HG03025 (cell line): ENCODE measurements around the gene B3GAT3.
"Not testable (repeated sequence)": the region's sequence is repeated elsewhere in the genome, so short reads cannot be mapped to it uniquely, and the experiment has no call there.

Experiments used
- ATAC-seq: cut with Tn5 transposase; IDR thresholded peaks from one replicate; pipeline ENCODE4 v1.9.1; 2021; ENCODE audit warnings: mild to moderate bottlenecking, moderate library complexity; ENCODE audit not compliant: unreplicated experiment, low FRiP score

Gene B3GAT3

DNA sequence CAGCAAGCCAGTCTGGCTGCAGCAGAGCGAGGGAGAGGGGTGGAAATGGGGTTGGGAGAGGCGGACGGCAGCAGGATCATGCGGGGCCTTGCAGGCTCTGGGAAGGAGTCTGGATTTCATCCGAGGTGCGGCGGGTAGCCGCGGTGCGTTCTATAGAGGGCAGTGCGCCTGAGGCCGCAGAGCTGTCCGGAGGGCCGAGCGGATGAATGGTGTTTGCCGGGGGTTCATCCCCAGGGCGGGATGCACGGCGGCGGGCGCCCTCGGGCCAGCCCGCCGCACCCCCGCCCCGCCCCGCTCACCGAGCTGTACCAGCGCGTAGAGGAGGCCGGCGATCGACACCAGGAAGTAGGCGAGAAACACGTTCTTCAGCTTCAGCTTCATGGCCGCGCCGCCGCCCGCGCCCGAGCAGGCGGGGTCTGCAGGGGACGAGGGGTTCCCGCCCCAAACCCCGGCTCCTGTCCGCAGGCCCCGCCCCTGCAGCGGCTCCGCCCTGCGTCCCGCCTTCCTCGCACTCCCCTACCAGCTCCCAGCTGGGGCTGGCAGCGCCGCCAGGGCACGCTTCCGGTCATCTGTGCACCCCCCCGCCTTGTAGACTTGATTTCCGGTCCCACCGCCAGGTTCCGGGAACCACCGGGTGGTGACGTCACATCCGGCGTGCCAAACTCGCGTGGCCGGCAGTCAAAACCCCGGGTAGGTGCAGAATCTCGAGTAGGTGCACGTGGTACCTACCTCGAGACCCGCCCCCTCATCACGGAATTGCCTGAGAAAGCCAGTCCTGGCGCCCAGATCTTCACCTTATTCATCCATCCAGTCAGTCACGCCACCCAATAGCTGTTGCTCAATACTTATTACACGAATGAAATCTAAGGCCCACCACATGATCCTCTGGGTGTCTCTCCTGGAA is at the start of gene B3GAT3:
TSS of gene B3GAT3 (minus strand) at position 420 of the 904 bp plus-strand sequence. CDS start at position 381, 39 bp downstream.
- peak; percentile 85 for ATAC-seq

DNA sequence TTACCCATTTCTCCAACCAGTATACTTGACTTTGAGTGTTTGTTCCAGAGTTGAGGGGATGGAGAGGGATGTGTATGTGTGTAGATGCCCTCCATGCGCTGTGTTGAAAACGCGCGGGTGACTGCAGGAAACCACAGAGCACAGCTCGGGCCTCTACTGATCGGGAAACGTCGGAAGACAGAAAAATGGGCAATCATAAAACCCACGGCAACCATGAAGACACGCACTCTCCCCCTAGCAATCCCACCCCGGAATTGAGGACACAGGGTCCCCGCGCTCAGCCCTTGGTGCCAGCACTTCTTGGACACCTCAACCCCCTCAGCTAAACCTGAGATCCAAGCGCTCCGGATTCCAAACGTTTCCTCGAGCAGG is 49.4 kb upstream of the B3GAT3 start:
- ATAC-seq: peak; percentile 3

DNA sequence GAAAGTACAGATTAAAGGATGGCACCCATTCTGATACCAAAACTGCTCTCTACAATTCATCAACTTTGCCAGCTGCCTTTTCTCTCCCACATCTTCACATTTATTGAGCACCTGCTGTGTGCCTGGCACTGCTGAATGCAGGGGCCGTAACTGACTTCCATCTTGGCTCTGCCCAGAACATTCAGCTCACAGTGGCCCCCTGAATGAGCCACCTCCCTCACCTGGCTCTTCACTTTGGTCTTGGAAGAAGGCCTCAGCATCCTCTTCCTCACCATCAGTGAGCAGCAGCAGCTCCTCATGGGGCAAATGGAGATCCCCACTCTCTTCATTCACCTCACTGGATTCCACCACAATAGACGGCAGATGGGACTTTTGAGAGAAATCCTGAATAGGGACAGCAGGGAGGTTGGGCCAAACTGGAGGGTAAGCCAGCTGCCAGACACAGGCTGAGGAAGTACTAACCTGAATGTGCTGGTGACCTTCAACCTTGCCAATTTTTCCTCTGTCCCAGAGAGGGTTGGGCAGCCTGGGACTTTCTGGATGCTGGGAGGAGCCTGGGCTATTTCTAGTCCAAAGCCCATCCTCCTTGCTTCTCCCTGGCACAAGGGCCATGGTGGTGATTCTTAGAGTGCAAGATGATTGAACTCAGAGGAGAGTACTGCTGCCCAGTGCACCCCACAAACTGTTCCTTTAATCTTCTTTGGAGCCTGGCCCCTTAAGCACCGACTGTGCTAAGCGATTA is 47.8 kb upstream of the B3GAT3 start:
- no peak for ATAC-seq

DNA sequence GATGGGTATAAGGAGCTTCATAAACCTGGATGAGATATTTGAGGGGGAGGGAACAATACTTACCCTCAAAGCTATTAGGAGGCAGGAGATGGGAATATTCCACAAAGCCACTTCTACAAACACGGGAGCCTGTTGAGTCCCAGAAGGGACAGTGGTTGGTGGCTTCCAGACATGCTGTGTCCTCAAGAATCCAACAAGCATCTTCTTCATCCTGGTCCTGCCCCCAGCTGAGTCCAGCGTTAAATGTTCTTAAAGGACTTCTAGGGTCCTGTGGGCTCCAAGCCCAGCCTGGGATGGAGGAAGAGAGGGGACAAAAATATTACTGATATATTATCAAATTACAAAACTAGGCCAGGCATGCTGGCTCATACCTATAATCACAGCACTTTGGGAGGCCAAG is 45.7 kb upstream of the B3GAT3 start:
- no peak for ATAC-seq

DNA sequence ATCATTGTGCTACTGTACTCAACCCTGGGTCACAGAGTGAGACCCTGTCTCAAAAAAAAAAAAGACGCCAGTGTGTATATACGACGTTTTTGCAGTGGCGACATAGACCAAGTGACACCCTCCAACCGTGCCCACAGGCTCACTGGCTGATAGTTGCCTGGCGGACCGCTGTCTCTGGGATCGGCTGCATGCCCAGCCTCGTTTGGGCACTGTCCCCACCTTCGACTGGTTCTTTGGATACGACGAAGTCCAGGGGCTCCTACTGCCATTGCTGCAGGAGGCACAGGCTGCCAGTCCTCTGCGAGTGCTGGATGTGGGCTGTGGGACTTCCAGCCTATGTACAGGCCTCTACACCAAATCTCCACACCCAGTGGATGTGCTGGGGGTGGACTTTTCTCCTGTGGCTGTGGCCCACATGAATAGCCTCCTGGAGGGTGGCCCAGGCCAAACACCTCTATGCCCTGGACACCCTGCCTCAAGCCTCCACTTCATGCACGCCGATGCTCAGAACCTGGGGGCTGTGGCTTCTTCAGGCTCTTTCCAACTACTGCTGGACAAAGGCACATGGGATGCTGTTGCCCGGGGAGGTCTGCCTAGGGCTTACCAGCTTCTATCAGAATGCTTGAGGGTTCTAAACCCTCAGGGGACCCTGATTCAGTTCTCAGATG is 44.6 kb upstream of the B3GAT3 start:
- ATAC-seq: no peak

DNA sequence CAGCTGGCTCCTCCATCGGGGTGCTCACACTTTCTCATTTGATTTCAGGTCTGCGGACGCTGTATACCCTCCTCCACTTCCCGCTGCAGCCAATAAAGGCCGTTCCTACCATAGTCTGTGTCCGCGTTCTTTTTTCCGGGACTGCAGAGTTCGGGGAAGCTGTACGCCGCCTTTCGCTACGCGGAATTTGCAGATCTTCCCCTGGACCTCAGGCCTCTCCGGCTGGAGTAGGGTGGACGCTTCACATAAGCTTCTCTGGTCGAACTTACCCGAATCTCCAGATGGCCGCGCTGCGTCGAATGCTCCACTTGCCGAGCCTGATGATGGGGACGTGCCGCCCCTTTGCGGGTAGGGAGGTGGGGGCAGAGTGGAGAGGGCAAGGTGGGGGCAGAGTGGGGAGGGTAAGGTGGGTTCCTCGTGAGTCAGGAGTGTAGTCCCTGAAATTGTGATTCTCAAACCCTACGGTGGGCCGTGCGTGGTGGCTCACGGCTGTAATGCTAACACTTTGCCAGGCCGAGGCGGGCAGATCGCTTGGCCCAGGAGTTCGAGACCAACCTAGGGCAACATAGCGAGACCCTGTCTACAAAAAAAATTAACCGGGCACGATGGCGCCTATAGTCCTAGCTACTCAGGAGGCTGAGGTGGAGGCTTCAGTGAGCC is 43.9 kb upstream of the B3GAT3 start:
- no peak for ATAC-seq

DNA sequence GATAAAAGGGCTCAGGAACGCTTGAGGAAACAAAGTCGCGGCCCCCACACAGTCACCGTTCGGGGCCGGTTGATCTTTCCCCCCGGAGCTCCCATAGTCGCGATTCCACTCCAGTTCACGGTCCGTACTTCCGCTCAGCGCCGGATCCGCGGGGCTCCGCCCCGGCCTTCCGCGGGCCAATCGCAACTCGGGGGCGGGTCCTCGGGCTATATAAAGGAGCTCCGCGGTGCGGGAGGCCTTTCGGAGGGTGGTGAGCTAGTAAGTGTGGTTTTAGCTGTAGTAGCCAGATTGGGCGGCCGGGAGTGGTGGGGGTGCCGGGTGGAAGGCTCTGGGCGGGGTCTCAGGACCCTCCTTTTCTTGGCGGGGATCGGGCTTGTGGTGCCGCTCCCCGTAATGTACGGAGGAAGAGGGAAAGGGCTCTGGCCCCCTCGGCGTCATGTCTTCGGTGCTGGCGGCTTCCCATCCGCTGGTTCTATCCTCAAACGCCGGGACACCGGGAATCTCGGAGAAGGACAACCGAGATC is 43.4 kb upstream of the B3GAT3 start, which contains the start of the genes C11orf98 and CSKMT:
TSS of gene C11orf98 (minus strand) at position 136 of the 524 bp plus-strand sequence. CDS start at position 95, 41 bp downstream.
TSS of gene CSKMT (plus strand) at position 238 of the 524 bp plus-strand sequence. CDS start 568 bp downstream, outside the sequence.
- peak; percentile 65 for ATAC-seq

DNA sequence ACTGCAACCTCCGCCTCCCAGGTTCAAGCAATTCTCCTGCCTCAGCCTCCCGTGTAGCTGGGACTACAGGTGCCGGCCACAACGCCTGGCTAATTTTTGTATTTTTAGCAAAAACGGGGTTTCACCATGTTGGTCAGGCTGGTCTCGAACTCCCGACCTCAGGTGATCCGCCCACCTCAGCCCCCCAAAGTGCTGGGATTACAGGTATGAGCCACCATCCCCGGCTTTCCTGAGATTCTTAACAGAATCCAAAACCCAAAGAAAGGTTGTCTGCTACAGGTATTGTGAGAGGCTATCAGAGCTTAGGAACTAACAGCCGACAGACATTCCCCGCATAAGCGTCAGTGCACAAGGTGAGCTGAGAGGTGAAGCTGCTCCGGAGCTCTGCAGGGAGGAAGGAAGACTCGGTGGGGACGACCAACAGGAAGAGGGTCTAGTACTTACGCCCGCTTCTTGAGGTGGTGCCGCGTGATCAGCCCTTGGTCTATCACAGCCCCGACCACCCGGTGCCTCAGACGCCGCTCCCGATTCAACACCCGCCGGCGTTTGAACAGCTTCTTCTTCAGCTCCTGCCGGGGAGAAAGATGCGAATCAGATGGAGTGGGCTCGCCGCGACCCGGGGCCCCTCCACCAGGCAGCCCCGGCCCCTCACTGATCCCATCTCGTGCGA is 42.8 kb upstream of the B3GAT3 start:
- ATAC-seq: peak; percentile 29

DNA sequence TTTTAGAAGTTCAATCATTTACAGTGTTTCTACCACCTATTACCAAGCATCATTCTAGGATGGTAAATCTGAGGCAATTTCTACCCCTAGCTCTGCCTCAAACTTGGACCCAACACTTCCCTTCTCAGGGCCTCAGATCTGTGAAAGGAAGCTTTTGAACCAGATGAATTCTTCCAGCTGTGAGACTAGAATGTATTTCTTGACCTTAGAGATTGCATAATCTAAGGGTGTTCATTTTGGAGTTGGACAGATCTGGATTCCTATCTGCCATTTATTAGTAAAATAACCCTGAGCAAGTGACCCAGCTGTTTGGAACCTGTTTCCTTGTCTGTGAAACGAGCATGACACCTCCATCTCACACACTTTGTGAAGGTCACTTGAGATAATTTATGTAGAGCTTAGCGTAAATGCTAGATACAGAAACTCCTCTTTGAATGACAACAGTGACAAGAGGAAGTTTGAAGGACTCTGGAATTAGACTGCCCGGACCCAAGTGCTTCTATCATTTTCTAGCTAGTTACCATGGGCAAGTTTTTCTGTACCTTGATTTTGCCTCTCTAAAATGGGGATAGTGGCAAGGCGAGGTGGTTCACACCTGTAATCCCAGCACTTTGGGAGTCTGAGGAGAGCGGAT is 35.1 kb upstream of the B3GAT3 start:
- ATAC-seq: no peak

DNA sequence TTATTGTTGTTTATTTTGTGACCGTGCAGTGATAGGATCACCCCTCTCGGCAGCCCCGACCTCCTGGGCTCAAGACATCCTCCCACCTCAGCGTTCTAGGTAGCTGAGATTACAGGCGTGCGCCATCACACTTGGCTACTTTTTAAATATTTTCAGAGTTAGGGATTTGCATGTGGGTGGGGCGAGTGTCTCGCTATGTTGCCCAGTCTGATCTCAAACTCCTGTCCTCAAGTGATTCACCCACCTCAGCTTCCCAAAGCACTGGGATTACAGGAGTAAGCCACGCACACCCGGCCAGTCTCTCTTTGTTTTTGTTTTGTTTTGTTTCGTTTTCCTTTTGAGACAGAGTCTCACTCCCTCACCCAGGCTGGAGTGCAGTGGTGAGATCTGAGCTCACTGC is 32.5 kb upstream of the B3GAT3 start:
- ATAC-seq: no peak

DNA sequence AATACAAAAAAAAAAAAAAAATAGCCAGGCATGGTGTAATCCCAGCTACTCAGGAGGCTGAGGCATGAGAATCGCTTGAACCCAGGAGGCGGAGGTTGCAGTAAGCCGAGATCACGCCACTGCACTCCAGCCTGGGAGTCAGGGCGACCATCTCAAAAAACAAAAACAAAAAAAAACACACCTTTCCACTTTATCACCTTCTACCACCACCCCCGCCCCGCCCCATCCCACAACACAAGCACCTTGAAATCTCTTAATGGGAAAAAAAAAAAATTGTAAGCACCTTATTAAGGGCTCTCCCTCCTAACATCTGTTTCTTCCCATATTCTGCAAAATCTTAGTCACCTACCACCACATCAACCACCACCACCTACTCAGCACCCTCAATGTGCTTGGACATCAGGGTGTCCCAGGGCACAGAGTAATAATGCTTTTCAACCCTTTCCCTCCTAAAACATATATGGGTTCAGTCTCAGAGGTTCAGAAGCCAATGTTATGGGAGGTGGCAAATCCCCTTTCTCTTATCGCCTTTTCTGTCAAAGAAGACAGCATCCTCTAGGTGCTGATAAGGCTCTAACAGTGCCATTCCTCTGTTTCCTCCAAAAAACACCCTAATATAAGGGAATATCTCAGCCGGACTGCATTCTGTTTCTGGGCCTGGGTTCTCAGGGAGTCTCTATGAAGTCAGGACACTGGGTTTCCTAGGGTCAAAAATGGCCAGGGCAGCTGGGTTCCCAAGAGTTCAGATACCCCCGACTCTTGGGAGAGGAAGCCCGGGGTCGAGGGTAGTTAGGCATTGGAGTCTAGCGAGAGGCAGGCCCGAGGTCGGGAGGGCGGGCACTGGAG is 30.6 kb upstream of the B3GAT3 start:
- ATAC-seq: no peak

DNA sequence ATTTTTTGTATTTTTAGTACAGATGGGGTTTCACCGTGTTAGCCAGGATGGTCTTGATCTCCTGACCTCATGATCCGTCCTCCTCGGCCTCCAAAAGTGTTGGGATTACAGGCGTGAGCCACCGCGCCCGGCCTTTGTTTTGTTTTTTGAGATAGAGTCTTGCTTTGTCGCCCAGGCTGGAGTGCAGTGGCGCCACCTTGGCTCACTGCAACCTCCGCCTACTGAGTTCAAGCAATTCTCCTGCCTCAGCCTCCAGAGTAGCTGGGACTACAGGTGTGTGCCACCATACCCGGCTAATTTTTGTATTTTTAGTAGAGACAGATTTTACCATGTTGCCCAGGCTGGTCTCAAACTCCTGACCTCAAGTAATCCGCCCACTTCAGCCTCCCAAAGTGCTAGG is 28.5 kb upstream of the B3GAT3 start:
- not testable (repeated sequence) for ATAC-seq

DNA sequence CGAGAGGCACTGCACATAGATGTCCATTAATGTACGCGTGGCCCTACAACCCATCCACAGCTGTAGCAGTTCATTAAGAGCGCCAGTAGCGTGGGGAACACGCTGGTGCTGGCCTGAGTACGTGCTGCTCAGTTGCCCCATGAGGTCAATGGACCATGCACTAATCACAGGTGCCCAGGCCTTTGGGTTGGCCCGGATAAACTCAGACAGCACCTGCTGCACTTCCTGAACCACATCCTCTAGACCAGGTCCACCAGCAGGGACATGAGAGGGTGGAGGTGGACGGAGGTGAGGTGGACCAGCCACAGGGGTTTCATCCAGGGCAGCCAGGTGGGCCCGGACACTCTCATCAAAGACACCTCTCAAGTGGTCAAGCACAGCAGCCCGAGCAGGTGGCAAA is 27.7 kb upstream of the B3GAT3 start:
- no peak for ATAC-seq

DNA sequence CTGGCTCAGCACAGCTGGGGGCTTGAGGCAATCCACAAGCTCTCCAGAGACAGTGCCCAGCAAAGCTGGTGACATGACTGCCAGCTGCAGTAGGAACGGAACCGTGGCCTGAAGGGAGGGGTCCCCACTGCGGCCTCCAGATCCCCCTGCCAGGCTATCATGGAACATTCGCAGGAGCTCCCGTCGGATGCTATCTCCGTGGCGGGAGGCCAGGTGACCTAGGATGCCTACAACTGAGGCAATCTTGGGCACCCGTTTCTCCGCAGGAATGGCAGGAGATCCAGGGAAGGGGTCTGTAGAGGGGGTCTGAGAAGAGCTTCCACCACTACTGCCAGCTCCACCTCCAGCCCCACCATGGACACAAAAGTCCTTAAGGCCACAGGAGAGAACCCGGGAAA is 27.2 kb upstream of the B3GAT3 start:
- ATAC-seq: no peak

DNA sequence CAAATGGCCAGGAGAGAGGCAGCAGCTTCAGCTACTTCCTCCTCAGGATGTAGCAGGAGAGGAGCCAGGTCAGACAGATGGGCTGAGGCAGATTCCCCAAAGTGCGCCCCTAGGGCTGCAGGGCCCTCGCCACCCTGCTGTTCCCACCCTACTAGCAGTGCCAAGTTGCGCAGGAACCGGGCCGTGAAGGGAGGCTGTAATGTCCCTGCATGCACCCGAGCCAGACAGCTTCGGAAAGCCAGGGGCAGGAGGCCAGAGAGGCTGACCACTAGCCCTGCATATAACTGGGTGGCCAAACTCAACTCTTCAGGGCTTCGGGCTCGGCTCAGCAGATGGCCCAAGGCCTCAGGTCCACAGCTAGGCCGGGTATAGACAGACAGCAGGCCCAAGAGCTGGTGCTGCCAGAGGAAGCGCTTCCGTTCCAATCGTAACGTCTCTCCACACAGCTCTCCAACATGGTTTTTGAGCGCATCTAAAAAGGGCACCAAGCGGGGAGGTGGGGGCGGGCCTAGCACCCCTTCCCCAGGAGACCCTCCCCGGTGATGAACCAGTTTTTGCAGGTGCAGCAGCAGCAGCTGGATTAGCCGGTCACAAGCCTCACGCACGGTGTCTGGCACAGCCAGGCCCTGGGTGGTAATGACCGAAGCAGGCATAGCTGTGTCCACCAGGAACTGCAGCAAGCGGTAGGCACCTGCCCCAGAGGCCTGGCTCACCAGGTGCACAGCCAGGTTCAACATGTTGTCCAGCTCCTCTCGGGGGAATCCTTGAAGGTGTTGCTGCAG is 26.6 kb upstream of the B3GAT3 start:
- ATAC-seq: no peak

DNA sequence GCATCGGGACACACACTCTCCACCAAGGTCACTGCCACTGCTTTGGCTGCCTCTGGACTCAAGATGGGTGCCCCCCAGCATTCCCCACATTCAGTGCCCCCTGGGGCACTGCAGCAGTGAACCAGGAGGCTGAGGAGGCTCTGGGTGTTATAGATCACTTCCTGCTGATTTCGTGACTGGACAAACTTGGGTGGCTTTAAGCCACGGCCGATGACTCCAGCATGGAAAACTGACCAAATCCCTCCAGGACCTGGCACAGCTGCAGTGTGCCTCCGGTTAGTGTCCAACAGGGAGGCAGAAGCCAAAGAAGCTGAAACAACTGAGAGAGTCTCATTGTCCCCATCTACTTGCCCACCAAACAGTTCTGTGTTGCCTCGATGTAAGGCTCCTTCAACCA is 25.8 kb upstream of the B3GAT3 start:
- no peak for ATAC-seq

DNA sequence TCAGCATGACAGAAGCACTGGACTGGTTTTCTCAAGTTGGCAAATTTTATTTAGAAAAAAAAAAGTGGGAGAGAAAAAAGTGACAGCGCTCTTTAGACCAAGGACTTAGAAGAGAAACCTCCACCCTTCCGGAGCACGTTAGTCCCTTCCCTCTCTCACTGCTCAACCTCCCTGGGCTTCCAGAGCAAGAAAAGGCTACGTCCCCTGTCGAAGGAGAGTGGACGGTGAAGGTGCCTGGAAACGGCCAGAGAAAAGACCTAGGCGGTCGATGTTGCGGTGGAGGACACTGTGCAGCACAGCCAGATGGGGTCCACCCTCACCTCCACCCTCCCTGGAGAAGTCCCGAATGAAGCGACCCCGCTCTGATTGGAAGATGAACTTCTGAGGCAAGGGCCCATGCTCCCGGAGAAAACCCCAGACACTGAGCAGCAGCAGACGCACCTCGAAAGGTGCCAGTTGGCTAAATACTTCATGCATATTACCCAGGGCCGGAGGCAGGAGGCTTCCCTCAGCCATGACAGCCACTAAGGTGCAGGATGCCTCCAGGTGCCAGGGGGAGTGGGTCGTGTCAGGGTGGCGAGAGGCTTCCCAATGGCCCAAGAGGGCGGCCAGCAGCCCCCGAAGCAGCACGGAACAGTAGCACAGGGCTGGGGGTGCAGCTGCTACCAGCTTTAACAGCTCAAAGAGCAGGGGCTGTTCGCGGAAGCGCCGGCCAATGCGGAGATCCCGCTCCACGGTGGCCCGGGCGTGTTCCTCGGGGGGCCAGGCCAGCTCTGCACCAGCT is 25.2 kb upstream of the B3GAT3 start:
- ATAC-seq: no peak
